ENCODE data around the gene EML6.

- no peak for TF ChIP-seq CTCF (IDR thresholded peaks at IDR 0.05)
- no peak for TF ChIP-seq EP300 (IDR thresholded peaks at IDR 0.05)
- TF ChIP-seq POLR2A (IDR thresholded peaks at IDR 0.05), result no peak
- no peak for TF ChIP-seq POLR2AphosphoS5 (IDR thresholded peaks at IDR 0.05)
Measured at GRCh38 chr2:54997826-54998225, 274.4 kb downstream of the EML6 start.
